Measurements from ENCODE around the gene PITX1. TPM values are rescaled to one million over a fixed set of nuclear protein-coding genes. Genes with fewer than 3 reads are reported as not detected.

Gene PITX1
- total and polyA plus RNA-seq, 4 donors, result 0.02 TPM; not detected in 3

DNA sequence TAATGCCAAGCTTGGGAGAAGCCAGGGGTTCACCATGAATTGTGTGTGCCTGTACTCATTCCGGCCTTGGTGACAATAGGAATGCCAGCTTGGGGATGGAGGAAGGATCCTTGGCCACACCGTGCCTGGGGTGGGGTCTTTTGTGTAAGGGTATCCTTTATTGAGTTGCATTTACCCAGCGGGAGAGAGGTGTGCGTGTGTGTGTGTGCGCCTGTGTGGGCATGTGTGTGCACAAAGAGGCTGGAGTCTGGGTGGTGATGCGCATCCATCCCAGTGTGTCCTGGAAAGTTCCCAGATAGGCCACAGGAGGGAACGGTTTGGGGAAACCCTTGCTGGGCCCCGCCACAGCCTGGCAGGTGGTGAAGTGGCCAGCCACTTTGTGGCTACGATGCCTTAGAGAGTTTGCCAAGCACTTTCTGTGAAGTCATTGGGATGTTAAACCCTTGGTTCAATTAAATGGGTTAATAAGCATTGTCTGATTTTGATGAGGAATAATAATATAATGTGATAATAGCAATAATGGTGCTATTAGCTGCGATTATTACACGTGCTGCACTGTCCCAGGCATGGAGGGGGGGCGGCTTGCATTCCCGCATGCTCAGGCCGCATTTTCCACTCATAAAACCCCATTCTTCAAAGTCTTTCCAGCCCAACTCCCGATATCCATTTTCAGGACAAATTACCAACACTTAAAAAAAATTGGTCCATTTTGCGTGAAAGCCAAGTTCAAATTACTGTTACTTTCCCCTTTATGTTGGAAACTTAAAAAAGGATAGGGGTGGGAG, 13.7 kb downstream of the PITX1 start:
- DNase-seq (ENCODE audit: low spot score), result no peak
- Histone ChIP-seq H3K27ac (ENCODE audit: low read depth in 1 of 2, low read length in 2 of 2) (no peak overlapping the region), H3K4me3 (ENCODE audit: low read depth in 1 of 3, low read length in 3 of 3) (no peak overlapping the region), H3K4me1 (ENCODE audit: control insufficient read depth in 4 of 4, insufficient read depth in 4 of 4, low read length in 3 of 4) (no peaks in the 10 kb centered on the region), H3K27me3 (ENCODE audit: control insufficient read depth in 4 of 4, insufficient read depth in 4 of 4, low read length in 3 of 4) (peaks cover 0 to 3% (median 0%) of the 10 kb centered on the region in 4 donors), H3K9me3 (ENCODE audit: control insufficient read depth in 4 of 4, low read length in 3 of 4) (no peaks in the 10 kb centered on the region), H3K9ac (ENCODE audit: low read depth in 1 of 2, low read length in 2 of 2) (no peak overlapping the region), H3K36me3 (ENCODE audit: control insufficient read depth in 4 of 4, insufficient read depth in 3 of 4, low read depth in 1 of 4, low read length in 3 of 4) (no peaks in the 10 kb centered on the region)
- TF ChIP-seq RXRA (IDR thresholded peaks at IDR 0.05), result no peak
- no peak for TF ChIP-seq HNF4G (IDR thresholded peaks at IDR 0.05)
- TF ChIP-seq FOXA1 (IDR thresholded peaks at IDR 0.05), result no peak
- no peak for TF ChIP-seq MAX (IDR thresholded peaks at IDR 0.05)
- TF ChIP-seq FOXA2 (IDR thresholded peaks at IDR 0.05), result no peak
- TF ChIP-seq, protein P1, sequence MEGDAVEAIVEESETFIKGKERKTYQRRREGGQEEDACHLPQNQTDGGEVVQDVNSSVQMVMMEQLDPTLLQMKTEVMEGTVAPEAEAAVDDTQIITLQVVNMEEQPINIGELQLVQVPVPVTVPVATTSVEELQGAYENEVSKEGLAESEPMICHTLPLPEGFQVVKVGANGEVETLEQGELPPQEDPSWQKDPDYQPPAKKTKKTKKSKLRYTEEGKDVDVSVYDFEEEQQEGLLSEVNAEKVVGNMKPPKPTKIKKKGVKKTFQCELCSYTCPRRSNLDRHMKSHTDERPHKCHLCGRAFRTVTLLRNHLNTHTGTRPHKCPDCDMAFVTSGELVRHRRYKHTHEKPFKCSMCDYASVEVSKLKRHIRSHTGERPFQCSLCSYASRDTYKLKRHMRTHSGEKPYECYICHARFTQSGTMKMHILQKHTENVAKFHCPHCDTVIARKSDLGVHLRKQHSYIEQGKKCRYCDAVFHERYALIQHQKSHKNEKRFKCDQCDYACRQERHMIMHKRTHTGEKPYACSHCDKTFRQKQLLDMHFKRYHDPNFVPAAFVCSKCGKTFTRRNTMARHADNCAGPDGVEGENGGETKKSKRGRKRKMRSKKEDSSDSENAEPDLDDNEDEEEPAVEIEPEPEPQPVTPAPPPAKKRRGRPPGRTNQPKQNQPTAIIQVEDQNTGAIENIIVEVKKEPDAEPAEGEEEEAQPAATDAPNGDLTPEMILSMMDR (IDR thresholded peaks at IDR 0.05; ENCODE audit: low read depth, low read length, missing input control), result no peak
- TF ChIP-seq NR2F2 (IDR thresholded peaks at IDR 0.05), result no peak
- TF ChIP-seq ATF3 (IDR thresholded peaks at IDR 0.05), result no peak
- TF ChIP-seq GABPA (IDR thresholded peaks at IDR 0.05 in 1 of 2, conservative IDR thresholded peaks at IDR 0.05 in 1 of 2), result no peak
- no peak for TF ChIP-seq SP1 (IDR thresholded peaks at IDR 0.05)
- TF ChIP-seq YY1 (IDR thresholded peaks at IDR 0.05), result no peak
- no peak for TF ChIP-seq TAF1 (conservative IDR thresholded peaks at IDR 0.05)
- TF ChIP-seq, protein P2, sequence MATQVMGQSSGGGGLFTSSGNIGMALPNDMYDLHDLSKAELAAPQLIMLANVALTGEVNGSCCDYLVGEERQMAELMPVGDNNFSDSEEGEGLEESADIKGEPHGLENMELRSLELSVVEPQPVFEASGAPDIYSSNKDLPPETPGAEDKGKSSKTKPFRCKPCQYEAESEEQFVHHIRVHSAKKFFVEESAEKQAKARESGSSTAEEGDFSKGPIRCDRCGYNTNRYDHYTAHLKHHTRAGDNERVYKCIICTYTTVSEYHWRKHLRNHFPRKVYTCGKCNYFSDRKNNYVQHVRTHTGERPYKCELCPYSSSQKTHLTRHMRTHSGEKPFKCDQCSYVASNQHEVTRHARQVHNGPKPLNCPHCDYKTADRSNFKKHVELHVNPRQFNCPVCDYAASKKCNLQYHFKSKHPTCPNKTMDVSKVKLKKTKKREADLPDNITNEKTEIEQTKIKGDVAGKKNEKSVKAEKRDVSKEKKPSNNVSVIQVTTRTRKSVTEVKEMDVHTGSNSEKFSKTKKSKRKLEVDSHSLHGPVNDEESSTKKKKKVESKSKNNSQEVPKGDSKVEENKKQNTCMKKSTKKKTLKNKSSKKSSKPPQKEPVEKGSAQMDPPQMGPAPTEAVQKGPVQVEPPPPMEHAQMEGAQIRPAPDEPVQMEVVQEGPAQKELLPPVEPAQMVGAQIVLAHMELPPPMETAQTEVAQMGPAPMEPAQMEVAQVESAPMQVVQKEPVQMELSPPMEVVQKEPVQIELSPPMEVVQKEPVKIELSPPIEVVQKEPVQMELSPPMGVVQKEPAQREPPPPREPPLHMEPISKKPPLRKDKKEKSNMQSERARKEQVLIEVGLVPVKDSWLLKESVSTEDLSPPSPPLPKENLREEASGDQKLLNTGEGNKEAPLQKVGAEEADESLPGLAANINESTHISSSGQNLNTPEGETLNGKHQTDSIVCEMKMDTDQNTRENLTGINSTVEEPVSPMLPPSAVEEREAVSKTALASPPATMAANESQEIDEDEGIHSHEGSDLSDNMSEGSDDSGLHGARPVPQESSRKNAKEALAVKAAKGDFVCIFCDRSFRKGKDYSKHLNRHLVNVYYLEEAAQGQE (IDR thresholded peaks at IDR 0.05), result no peak
- TF ChIP-seq EGR1 (IDR thresholded peaks at IDR 0.05; ENCODE audit: low read depth in 2 of 2), result no peak
- no peak for TF ChIP-seq RAD21 (IDR thresholded peaks at IDR 0.05)
- no peak for TF ChIP-seq HNF4A (conservative IDR thresholded peaks at IDR 0.05)
- no peak for TF ChIP-seq JUND (IDR thresholded peaks at IDR 0.05)
- no peak for TF ChIP-seq ZBTB33 (IDR thresholded peaks at IDR 0.05)
- WGBS, result 91% methylated on average over 16 of the region's 16 CpGs

Measured in liver (tissue), 9 donors.